Left hindlimb (tissue), 1 donor: ENCODE data around the gene NAGS.
"Not testable (repeated sequence)": the region's sequence is repeated elsewhere in the genome, so short reads cannot be mapped to it uniquely, and the experiment has no call there.

Experiments
- DNase-seq: peaks from one replicate; pipeline ENCODE4 v3.0.0-alpha.2; 2018

The NAGS gene

DNA sequence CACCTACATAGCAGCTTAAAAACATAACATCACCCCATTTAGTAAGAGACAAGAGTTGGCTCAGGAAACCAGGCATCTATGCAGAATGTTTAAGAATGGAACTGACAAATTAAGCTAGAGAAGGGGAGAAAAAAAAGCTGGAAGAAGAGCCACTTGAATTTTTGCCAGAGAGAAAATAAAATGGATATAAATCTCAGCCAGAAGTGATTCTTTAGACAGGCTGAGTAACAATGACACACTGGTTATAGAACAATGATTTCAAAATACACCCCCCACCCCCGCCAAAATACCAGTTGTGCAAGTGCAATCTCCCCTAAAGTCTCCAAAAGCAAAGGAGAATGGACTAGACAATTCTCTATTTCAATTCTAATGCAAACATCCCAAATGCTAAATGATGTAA lies 39.6 kb downstream of the NAGS start:
- no peak for DNase-seq

DNA sequence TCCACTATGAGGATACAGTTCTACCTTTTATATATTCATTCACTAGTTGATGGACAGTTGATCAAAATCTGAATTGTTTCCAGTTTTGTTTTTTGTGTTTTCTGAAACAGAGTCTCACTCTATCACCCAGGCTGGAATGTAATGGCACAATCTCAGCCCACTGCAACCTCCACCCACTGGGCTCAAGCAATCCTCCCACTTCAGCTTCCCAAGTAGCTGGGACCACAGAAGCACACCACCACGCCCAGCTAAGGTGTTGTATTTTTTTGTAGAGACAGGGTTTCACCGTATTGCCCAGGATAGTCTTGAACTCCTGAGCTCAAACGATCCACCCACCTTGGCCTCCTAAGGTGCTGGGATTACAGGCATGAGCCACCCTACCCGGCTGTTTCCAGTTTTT lies 41.1 kb downstream of the NAGS start:
- DNase-seq, result no peak

DNA sequence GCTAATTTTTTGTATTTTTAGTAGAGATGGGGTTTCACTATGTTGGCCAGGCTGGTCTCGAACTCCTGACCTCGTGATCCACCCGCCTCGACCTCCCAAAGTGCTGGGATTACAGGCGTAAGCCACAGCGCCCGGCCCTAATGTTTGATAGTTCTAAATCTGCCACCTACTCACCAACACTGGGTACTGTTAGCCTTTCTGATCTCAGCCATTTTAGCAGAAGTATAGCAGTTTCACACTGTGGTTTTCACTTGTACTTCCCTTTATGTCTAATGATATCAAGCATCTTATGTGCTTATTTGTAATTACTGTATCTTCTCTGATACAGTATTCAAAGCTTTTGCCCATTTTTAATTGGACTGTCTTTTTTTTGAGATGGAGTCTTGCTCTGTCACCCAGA lies 42.5 kb downstream of the NAGS start:
- DNase-seq, result not testable (repeated sequence)

DNA sequence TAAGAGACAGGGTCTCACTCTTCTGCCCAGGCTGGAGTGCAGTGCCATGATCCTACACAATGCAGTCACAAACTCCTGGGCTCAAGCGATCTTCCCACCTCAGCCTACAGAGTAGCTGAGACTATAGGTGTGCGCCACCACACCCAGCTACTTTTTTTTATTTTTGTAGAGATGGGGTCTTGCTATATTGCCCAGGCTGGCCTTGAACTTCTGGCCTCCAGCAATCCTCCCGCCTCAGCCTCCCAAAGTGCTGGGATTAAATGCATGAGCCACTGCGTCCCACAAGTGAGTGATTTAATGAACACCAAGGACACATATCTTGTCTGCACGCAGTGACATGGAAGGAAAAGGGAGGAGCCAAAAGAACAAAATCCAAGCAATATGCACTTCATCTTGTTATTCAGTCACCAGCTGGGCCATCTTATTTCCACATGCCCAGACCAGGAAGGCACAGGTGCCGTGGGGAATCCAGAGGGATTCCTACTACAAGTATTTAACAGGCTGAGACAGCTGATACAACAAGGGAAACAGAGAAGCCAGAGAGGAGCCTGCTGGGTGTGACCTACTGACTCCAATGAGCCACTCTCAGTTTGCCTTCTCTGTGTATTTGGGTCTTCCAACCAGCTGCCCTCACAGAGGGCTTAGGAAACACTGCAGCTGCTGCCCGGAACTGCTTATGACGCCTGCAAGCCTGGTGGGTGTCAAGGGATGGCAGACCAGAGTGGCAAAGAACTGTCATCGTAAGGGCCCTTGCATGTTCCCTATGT lies 45.1 kb downstream of the NAGS start:
- DNase-seq, result peak; percentile 53

DNA sequence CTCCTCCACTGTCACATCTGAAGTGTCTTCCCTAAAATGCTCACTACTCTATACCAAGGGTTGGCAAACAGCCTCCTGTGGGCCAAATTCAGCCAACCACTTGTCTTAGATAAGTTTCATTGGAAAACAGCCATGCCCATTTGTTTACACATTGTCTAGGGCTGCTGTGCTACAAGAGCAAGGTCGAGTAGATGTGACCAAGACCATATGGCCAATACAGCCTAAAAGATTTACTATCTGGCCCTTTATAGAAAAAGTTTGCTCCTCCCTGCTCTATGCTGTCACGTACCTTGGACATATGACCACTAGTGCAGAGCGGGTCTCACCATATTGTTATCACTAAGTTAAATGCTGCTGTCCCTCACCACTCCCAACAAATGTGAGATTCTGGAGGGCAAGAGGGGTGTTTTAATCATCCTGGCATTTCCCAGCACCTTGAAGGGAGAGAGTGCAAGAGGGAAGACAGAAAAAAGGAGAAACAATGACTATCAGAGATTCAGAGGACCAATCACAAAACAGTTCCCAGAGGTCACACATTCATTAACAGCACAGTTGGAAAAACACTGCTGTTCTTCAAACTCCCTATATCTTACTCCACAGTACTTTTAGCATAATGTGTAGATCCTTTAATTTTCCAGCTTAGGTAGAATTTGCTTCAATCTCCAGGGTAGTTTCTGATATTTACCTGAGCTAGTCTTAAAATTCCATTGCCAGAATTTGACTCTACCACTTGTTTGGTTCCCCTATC lies 48.9 kb downstream of the NAGS start:
- no peak for DNase-seq
